ENCODE measurements around the gene GPR148. TPM values are rescaled to one million over a fixed set of nuclear protein-coding genes. Genes with fewer than 3 reads are reported as not detected.

Gene GPR148
- polyA plus RNA-seq, 1 donor from 2014 or later: not detected

- TF ChIP-seq EZH2 (IDR thresholded peaks at IDR 0.05; ENCODE audit: borderline replicate concordance, insufficient read depth, low read length, poor library complexity, severe bottlenecking): no peak
- TF ChIP-seq MXI1 (conservative IDR thresholded peaks at IDR 0.05; ENCODE audit: poor library complexity, severe bottlenecking): no peak
- no peak for TF ChIP-seq RAD21 (conservative IDR thresholded peaks at IDR 0.05)
- TF ChIP-seq POLR2AphosphoS5 (IDR thresholded peaks at IDR 0.05): no peak
- no peak for TF ChIP-seq TAF1 (IDR thresholded peaks at IDR 0.05; ENCODE audit: low read depth)
- TF ChIP-seq CTCF (IDR thresholded peaks at IDR 0.05; ENCODE audit: poor library complexity, severe bottlenecking): no peak
- no peak for TF ChIP-seq SMC3 (conservative IDR thresholded peaks at IDR 0.05; ENCODE audit: poor library complexity)
- TF ChIP-seq REST (IDR thresholded peaks at IDR 0.05; ENCODE audit: borderline replicate concordance): no peak
- TF ChIP-seq EP300 (conservative IDR thresholded peaks at IDR 0.05; ENCODE audit: poor library complexity, severe bottlenecking): no peak
- H3K9me2 ChIP-seq (ENCODE audit: insufficient read depth, low read length): no peaks in the 10 kb centered on the region
- peaks cover 28% of the 10 kb centered on the region for H3K79me2 ChIP-seq (replicated peaks; ENCODE audit: insufficient read depth, low read length)
- H3K27ac ChIP-seq (ENCODE audit: low read length): peak overlapping the region; percentile 91
- H3K36me3 ChIP-seq (ENCODE audit: insufficient read depth, low read length): no peaks in the 10 kb centered on the region
- peak overlapping the region; percentile 99 for H3K4me3 ChIP-seq (ENCODE audit: low read length)
- H3K4me2 ChIP-seq (ENCODE audit: low read length): peak overlapping the region; percentile 83
- H3K27me3 ChIP-seq (ENCODE audit: insufficient read depth, low read depth, low read length): peaks cover 8% of the 10 kb centered on the region
- H4K20me1 ChIP-seq (ENCODE audit: insufficient read depth): no peaks in the 10 kb centered on the region
- H3K9me3 ChIP-seq (ENCODE audit: low read length): no peaks in the 10 kb centered on the region
- no peaks in the 10 kb centered on the region for H3F3A ChIP-seq (ENCODE audit: insufficient read depth, low read length, poor library complexity, severe bottlenecking)
- H3K9ac ChIP-seq (ENCODE audit: low read length): peak overlapping the region; percentile 99
- peak overlapping the region; percentile 84 for H2AFZ ChIP-seq (ENCODE audit: low read depth, low read length)
Measured at GRCh38 chr2:130756874-130757668, 28.2 kb downstream of the GPR148 start.

DNA sequence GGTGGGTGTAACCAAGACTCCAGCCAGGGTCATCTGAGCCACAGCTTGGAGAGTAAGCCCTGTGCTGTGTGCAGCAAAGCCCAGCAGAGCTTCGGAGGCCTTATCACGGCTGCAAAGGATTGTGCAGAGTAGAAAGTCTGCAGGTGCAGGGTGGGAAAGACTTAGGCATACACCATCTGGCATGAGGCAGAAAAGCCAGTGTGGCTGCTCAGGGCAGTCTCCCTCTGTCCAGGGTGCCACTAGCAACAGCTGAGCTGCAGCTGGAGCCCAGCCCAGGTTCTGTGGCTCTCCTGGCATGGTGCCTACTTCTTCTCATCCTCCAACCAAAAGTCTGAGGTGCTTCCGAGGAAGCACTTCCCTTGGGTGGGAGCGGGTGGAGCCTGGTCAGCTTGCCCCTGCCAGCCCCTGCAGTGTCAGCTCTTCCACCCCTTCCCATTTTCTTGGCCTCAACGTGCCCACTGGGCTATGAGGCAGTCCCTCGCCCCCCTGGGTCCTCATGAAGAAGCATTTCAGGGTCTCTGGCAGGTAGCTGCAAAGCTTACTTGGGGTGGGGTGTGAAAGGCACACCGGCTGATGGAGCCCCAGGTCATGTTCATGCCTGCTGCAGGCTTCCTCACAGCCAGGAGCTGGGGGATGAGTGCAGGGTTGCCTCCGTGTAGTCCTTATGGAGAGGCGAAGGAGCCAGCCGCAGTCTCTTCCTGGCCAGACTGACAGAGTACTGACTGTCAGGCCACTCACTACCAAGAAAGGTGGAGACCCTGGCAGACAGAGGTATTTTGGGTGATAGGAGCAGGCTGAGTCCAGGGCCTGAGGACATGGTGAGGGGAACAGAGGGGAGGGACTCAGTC is 31.3 kb downstream of the GPR148 start:
- Histone ChIP-seq H3K79me2 (replicated peaks; ENCODE audit: insufficient read depth, low read length) (peaks cover 28% of the 10 kb centered on the region), H2AFZ (ENCODE audit: low read depth, low read length) (no peak overlapping the region), H3K9me3 (ENCODE audit: low read length) (no peaks in the 10 kb centered on the region), H3K36me3 (ENCODE audit: insufficient read depth, low read length) (no peaks in the 10 kb centered on the region), H3F3A (ENCODE audit: insufficient read depth, low read length, poor library complexity, severe bottlenecking) (no peaks in the 10 kb centered on the region), H3K9me2 (ENCODE audit: insufficient read depth, low read length) (no peaks in the 10 kb centered on the region), H3K4me2 (ENCODE audit: low read length) (no peak overlapping the region), H3K27me3 (ENCODE audit: insufficient read depth, low read depth, low read length) (no peaks in the 10 kb centered on the region), H3K27ac (ENCODE audit: low read length) (no peak overlapping the region), H3K9ac (ENCODE audit: low read length) (no peak overlapping the region), H3K4me3 (ENCODE audit: low read length) (peak overlapping the region; percentile 13), H4K20me1 (ENCODE audit: insufficient read depth) (no peaks in the 10 kb centered on the region)
- no peak for TF ChIP-seq CTCF (IDR thresholded peaks at IDR 0.05; ENCODE audit: poor library complexity, severe bottlenecking)
- TF ChIP-seq POLR2AphosphoS5 (IDR thresholded peaks at IDR 0.05): no peak
